ENCODE data around the gene MLLT1.
"Not testable (repeated sequence)": the region's sequence is repeated elsewhere in the genome, so short reads cannot be mapped to it uniquely, and the experiment has no call there.

Gene MLLT1, protein sequence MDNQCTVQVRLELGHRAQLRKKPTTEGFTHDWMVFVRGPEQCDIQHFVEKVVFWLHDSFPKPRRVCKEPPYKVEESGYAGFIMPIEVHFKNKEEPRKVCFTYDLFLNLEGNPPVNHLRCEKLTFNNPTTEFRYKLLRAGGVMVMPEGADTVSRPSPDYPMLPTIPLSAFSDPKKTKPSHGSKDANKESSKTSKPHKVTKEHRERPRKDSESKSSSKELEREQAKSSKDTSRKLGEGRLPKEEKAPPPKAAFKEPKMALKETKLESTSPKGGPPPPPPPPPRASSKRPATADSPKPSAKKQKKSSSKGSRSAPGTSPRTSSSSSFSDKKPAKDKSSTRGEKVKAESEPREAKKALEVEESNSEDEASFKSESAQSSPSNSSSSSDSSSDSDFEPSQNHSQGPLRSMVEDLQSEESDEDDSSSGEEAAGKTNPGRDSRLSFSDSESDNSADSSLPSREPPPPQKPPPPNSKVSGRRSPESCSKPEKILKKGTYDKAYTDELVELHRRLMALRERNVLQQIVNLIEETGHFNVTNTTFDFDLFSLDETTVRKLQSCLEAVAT

GRCh38 chr19:6279931-6280591, at the start of gene MLLT1:
Gene MLLT1 (minus strand): TSS chr19:6279975. CDS start chr19:6279784, 191 bp downstream.
- DNase-seq: peak; percentile 89

- no peak for DNase-seq
Observed at GRCh38 chr19:6326815-6327214, 47.0 kb upstream of the MLLT1 start.

- DNase-seq: no peak
Observed at GRCh38 chr19:6325614-6326013, 45.8 kb upstream of the MLLT1 start.

DNA sequence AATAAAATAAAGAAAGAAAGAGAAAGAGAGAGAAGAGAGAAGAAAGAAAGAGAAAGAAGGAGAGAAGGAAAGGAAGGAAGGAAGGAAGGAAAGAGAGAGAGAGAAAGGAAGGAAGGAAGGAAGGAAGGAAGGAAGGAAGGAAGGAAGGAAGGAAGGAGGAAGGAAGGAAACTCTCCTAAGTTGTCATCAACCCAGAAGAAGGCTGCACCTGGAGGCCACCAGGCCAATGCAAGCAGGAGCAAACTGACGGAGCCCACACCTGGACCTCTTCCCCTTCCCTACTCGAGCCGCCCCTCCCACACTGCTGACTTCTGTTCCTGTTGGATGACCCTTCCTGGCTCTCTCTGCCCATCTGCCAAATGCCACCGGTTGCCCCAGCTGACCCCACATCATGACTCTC, 45.0 kb upstream of the MLLT1 start:
- DNase-seq: no peak

- no peak for DNase-seq
Observed at GRCh38 chr19:6322284-6322683, 42.5 kb upstream of the MLLT1 start.

GRCh38 chr19:6319376-6319775, 39.6 kb upstream of the MLLT1 start:
- DNase-seq: no peak

DNA sequence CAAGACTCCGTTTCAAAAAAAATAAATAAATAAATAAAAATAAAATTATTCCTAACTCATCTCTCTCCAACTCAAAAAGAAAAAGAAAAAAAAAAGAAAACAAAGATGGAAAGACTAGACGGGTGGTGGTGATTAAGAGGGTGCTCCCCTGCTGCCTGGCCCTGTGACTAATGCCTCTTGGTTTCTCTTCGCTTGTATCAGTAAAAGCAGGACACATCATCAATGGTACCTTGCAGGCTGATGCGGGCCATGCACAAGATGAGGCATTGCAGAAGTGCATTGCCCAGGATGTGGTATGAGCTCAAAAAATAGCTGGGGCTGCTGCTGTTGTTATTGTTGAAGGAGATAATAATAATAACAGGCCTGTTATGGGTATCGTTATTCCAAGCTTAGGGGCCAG, 39.0 kb upstream of the MLLT1 start:
- no peak for DNase-seq

GRCh38 chr19:6315646-6316045, 35.9 kb upstream of the MLLT1 start:
- not testable (repeated sequence) for DNase-seq

- no peak for DNase-seq
Observed at GRCh38 chr19:6313398-6313969, 33.7 kb upstream of the MLLT1 start.

DNA sequence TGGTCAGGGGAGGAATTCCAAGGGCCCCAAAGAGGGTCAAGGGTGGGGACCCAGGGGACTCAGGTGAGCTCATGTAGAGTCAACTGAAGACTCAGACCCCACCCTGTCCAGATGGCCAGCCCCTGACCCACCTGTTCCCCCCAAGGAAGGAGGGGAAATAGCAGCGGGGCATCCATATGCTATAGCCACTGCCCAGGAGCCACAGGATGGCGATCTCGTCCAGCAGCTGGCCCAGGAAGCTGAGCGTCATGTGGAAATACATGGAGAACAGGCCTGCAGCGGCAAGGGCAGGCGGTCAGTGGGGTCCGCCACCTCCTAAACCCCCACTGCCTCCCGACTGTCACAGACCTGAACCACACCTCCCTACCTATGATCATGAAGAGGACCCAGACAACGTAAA, 32.2 kb upstream of the MLLT1 start:
- DNase-seq: no peak

DNA sequence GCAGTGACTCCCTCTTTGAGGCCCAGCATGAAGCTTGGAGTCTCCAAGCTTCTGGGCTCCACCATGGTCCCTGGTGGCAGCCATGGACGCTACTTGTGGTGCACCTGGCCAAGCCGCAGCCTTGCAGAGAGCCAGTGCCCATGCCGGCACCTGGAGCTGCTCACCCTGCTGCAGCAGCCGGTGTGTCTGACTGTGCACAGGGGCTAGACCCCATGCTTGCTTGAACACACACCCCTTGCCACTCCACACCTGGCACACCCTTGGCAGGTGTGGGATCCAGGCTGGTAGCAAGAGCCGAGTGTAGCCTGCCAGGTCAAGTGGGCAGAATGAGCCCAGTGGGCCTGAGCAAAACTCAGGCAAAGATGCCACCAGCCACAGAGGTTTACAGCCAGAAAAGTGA, 18.6 kb upstream of the MLLT1 start:
- DNase-seq: no peak

- DNase-seq: no peak
Observed at GRCh38 chr19:6297202-6297601, 17.4 kb upstream of the MLLT1 start.

GRCh38 chr19:6292006-6292405, 12.2 kb upstream of the MLLT1 start:
- DNase-seq: no peak

DNA sequence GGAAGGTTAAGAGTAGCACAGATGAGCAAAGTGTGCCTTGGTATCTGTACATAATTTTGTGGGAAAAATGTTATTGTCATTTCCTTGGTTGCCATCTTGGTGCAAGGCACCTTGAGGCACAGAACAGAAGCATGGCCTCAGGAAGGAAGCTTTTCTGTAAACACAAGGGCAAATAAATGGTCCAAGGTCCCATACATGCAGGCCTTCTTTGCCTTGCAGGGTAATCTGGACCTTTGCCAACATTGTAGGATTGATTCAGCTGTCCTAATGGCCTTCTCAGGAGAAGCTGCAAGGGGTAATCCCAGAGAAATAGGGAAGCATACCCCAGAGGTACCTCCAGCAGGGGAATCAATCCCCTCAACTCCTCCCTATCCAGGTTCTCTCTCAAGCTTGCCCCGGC, 9.0 kb upstream of the MLLT1 start:
- no peak for DNase-seq

GRCh38 chr19:6287269-6287885, 7.6 kb upstream of the MLLT1 start:
- DNase-seq: no peak

DNA sequence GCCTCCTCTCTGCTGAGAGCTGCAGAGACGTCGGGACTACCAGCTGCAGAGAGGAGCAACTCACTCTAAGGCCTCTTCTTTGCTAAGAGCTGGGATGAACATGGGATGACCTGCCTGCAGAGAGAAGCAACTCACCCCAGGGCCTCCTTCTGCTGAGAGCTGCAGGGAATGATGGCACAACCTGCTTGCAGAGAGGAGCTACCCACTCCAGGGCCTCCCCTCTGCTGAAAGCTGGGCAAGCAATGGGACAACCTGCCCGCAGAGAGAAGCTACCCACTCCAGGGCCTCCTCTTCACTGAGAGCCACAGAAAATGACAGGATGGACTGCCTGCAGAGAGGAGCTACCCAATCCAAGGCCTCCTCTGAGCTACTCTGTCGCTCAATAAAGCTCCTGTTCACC, 6.9 kb upstream of the MLLT1 start:
- DNase-seq: no peak

GRCh38 chr19:6282393-6282792, 2.6 kb upstream of the MLLT1 start:
- DNase-seq: not testable (repeated sequence)

GRCh38 chr19:6279620-6279930, 200 bp downstream of the MLLT1 start:
- no peak for DNase-seq

DNA sequence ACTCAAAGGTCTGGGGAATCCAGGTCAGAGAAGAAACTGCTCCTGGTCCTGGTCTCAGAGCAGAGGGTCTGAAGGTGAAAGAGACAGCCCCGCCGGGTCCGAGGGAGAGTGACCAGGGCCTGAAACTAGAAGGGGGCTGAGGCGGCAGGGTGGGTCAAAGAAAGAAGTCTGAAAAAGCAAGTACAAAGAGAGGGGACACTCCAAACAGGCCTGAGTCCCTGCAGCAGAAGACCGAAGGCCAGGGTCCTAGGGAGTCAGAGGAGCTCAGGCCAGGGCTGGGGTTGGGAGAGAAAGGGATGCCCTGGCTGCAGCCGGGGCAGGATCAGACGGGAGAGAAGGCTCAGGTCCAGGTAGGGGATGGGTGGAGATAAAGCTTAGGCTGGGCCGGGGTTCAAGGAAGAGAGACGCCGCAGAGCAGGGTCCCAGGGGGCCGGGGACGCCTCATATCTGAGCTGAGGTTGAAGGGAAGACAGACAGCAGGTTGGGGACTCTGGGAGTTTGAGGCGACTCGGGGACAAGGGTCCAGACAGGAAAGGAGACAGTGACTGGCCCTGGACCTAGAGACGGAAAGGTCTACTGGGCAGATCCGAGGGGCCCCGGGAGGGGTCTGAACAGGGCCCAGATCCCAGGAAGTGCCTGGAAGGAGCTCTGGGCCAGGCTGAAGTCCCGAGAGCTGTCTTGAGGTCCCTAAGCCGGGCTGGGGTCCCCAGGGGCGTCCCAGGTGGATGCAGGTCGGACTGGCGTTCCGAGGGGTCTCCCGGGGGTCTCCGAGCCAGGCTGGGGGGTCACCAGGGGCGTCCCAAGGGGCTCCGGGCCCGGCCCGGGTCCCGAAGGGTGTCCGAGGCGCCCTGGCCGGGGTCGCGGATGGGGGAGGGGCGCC, 795 bp downstream of the MLLT1 start:
- DNase-seq: peak; percentile 37

GRCh38 chr19:6278051-6278450, 1.7 kb downstream of the MLLT1 start:
- no peak for DNase-seq

- no peak for DNase-seq
Observed at GRCh38 chr19:6276447-6276846, 3.3 kb downstream of the MLLT1 start.

GRCh38 chr19:6275170-6275744, 4.5 kb downstream of the MLLT1 start:
- no peak for DNase-seq

Measured in retina (tissue), 1 donor.